HepG2 (cell line): ENCODE results near the gene MAN2A1.

ENCODE experiments used
- FOXP1 ChIP-seq, 2 experiments: fragments of 450-650 bp in 1 of 2; IDR thresholded peaks; 2 replicates each; pipeline ENCODE4 v1.6.1; 2017 to 2018; ENCODE audit warnings: antibody characterized with exemption in 1 of 2
- KLF15 ChIP-seq: sonication (generic); formaldehyde crosslinking; IDR thresholded peaks from 2 replicates; pipeline ENCODE4 v1.8.1; 2023; ENCODE audit warnings: borderline replicate concordance, mild to moderate bottlenecking, inconsistent platforms, missing genetic modification reagents, mixed read lengths
- MTA1 ChIP-seq: sonication (generic); formaldehyde crosslinking; IDR thresholded peaks from 2 replicates; pipeline ENCODE4 v1.4.0; 2020; ENCODE audit warnings: missing genetic modification reagents, mild to moderate bottlenecking, borderline replicate concordance
- RXRA ChIP-seq: sonication (generic); formaldehyde crosslinking; IDR thresholded peaks from 2 replicates; pipeline ENCODE4 v1.5.1; 2020; ENCODE audit warnings: missing genetic modification reagents
- ZNF274 ChIP-seq: sonication (generic); formaldehyde crosslinking; IDR thresholded peaks from 2 replicates; pipeline ENCODE4 v1.5.1; 2020; ENCODE audit warnings: mild to moderate bottlenecking, missing genetic modification reagents
- TF ChIP-seq, protein P1 (sequence below): fragments of 450-650 bp; IDR thresholded peaks from 2 replicates; pipeline ENCODE4 v1.6.1; 2017; ENCODE audit warnings: mild to moderate bottlenecking
- TF ChIP-seq, protein P2 (sequence below): sonication (generic); formaldehyde crosslinking; IDR thresholded peaks from 2 replicates; pipeline ENCODE4 v1.5.0; 2020; ENCODE audit warnings: mild to moderate bottlenecking, missing genetic modification reagents, moderate library complexity
- TF ChIP-seq, protein P3 (sequence below): sonication (generic); formaldehyde crosslinking; IDR thresholded peaks from 2 replicates; pipeline ENCODE4 v1.8.1; 2022; ENCODE audit warnings: mild to moderate bottlenecking, missing genetic modification reagents

DNA sequence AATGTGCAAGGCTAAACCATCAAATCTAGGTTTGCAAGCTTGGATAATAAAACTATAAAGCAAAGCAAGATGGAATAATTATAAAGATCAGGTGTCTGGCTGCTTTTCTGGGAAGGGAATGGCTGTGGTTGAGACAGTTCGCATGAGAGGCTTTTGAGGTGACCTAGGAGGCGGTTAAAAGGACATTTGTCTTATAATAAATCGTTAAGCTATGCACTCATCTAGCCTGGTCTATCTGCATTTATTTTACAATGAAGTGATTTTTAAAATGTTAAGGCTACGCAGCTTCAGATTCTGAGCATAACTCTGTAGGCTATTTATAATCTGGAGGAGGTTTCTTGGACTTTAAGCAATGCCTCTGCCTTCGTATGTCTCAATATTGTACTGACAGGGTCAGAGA is 29.4 kb upstream of the MAN2A1 start:
- TF ChIP-seq, protein P1, sequence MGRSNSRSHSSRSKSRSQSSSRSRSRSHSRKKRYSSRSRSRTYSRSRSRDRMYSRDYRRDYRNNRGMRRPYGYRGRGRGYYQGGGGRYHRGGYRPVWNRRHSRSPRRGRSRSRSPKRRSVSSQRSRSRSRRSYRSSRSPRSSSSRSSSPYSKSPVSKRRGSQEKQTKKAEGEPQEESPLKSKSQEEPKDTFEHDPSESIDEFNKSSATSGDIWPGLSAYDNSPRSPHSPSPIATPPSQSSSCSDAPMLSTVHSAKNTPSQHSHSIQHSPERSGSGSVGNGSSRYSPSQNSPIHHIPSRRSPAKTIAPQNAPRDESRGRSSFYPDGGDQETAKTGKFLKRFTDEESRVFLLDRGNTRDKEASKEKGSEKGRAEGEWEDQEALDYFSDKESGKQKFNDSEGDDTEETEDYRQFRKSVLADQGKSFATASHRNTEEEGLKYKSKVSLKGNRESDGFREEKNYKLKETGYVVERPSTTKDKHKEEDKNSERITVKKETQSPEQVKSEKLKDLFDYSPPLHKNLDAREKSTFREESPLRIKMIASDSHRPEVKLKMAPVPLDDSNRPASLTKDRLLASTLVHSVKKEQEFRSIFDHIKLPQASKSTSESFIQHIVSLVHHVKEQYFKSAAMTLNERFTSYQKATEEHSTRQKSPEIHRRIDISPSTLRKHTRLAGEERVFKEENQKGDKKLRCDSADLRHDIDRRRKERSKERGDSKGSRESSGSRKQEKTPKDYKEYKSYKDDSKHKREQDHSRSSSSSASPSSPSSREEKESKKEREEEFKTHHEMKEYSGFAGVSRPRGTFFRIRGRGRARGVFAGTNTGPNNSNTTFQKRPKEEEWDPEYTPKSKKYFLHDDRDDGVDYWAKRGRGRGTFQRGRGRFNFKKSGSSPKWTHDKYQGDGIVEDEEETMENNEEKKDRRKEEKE: no peak
- TF ChIP-seq MTA1 (CRISPR knock-in tag) (no peak), RXRA (CRISPR knock-in tag) (no peak), ZNF274 (CRISPR knock-in tag) (no peak), FOXP1 (IDR thresholded peaks at IDR 0.05) (no peak), FOXP1 (CRISPR knock-in tag; IDR thresholded peaks at IDR 0.05) (no peak), KLF15 (CRISPR knock-in tag) (no peak)
- TF ChIP-seq, protein P2, sequence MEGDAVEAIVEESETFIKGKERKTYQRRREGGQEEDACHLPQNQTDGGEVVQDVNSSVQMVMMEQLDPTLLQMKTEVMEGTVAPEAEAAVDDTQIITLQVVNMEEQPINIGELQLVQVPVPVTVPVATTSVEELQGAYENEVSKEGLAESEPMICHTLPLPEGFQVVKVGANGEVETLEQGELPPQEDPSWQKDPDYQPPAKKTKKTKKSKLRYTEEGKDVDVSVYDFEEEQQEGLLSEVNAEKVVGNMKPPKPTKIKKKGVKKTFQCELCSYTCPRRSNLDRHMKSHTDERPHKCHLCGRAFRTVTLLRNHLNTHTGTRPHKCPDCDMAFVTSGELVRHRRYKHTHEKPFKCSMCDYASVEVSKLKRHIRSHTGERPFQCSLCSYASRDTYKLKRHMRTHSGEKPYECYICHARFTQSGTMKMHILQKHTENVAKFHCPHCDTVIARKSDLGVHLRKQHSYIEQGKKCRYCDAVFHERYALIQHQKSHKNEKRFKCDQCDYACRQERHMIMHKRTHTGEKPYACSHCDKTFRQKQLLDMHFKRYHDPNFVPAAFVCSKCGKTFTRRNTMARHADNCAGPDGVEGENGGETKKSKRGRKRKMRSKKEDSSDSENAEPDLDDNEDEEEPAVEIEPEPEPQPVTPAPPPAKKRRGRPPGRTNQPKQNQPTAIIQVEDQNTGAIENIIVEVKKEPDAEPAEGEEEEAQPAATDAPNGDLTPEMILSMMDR (CRISPR knock-in tag): no peak
- TF ChIP-seq, protein P3, sequence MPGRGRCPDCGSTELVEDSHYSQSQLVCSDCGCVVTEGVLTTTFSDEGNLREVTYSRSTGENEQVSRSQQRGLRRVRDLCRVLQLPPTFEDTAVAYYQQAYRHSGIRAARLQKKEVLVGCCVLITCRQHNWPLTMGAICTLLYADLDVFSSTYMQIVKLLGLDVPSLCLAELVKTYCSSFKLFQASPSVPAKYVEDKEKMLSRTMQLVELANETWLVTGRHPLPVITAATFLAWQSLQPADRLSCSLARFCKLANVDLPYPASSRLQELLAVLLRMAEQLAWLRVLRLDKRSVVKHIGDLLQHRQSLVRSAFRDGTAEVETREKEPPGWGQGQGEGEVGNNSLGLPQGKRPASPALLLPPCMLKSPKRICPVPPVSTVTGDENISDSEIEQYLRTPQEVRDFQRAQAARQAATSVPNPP (CRISPR knock-in tag): no peak
